PC-9 (cell line): ENCODE data around the gene CLCN1. TPM values are rescaled to one million over a fixed set of nuclear protein-coding genes. Genes with fewer than 3 reads are reported as not detected.
"Not testable (repeated sequence)": the region's sequence is repeated elsewhere in the genome, so short reads cannot be mapped to it uniquely, and the experiment has no call there.

Experiments used
- BruUV-seq: library from RNA; stranded (reverse); fragments of 400-500 nt; replicated peaks from 2 replicates; lab custom pipeline; 2021; lab: Mats Ljungman, UMichigan
- CTCF ChIA-PET: fragments of 300-600 bp; sonication (Branson Sonifier 250); formaldehyde crosslinking; loops from one replicate; lab custom pipeline; 2022; ENCODE audit warnings: antibody characterized with exemption; lab: Charles Lee
- POLR2A ChIA-PET: fragments of 300-600 bp; sonication (Branson Sonifier 250); formaldehyde crosslinking; loops from one replicate; lab custom pipeline; 2022; ENCODE audit warnings: antibody characterized with exemption; ENCODE audit not compliant: unreplicated experiment; lab: Charles Lee
- DNase-seq, 2 experiments: peaks; one replicate each; pipeline versions ENCODE4 v3.0.0 to v3.0.0-alpha.2; 2015 to 2022; ENCODE audit warnings: mixed read lengths in 1 of 2
- H2AFZ ChIP-seq: fragments of 200-600 bp; sonication (generic); 2 replicates; pipeline ENCODE4 v1.8.1; 2017; ENCODE audit warnings: antibody characterized with exemption
- H3F3A ChIP-seq: fragments of 200-600 bp; sonication (generic); 2 replicates; pipeline ENCODE4 v1.8.1; 2017; ENCODE audit warnings: antibody characterized with exemption, mild to moderate bottlenecking, low read depth; ENCODE audit not compliant: insufficient read depth
- H3K27ac ChIP-seq: fragments of 200-600 bp; sonication (generic); 2 replicates; pipeline ENCODE4 v1.6.1; 2016; ENCODE audit warnings: mixed run types
- H3K27me3 ChIP-seq: fragments of 200-600 bp; sonication (generic); 2 replicates; pipeline ENCODE4 v1.6.1; 2016; ENCODE audit warnings: low read depth, mixed run types; ENCODE audit not compliant: insufficient read depth
- H3K36me3 ChIP-seq: fragments of 200-600 bp; sonication (generic); 2 replicates; pipeline ENCODE4 v1.6.1; 2016; ENCODE audit warnings: low read depth, mixed run types
- H3K4me1 ChIP-seq: fragments of 200-600 bp; sonication (generic); replicated peaks from 2 replicates; pipeline ENCODE4 v1.6.1; 2016; ENCODE audit warnings: mixed run types; ENCODE audit not compliant: insufficient read depth
- H3K4me2 ChIP-seq: fragments of 200-600 bp; sonication (generic); 2 replicates; pipeline ENCODE4 v1.6.1; 2017; ENCODE audit warnings: mixed run types
- H3K4me3 ChIP-seq: fragments of 200-600 bp; sonication (generic); 2 replicates; pipeline ENCODE4 v1.6.1; 2016; ENCODE audit warnings: mixed run types
- H3K79me2 ChIP-seq: fragments of 200-600 bp; sonication (generic); 2 replicates; pipeline ENCODE4 v1.6.1; 2017; ENCODE audit warnings: low read depth, mixed run types
- H3K9me2 ChIP-seq: fragments of 200-600 bp; sonication (generic); 2 replicates; pipeline ENCODE4 v1.8.1; 2017; ENCODE audit warnings: mild to moderate bottlenecking; ENCODE audit not compliant: insufficient read depth
- H3K9me3 ChIP-seq: fragments of 200-600 bp; sonication (generic); 2 replicates; pipeline ENCODE4 v1.8.1; 2016; ENCODE audit warnings: low read depth; ENCODE audit not compliant: insufficient read depth
- H4K20me1 ChIP-seq: fragments of 200-600 bp; sonication (generic); 2 replicates; pipeline ENCODE4 v1.8.1; 2017; ENCODE audit not compliant: insufficient read depth
- EZH2 ChIP-seq: fragments of 200-600 bp; sonication (generic); IDR thresholded peaks from 2 replicates; pipeline ENCODE4 v1.8.0; 2017; ENCODE audit warnings: antibody characterized with exemption, low read depth
- intact Hi-C: fragments of 100-400 bp; cut with micrococcal nuclease; formaldehyde crosslinking; loops from one replicate; pipeline ENCODE4 v1.10.0; 2022; ENCODE audit not compliant: unreplicated experiment
- total RNA-seq: library from RNA; stranded (reverse); gene quantifications from 2 replicates; pipeline ENCODE4 v1.2.3, GENCODE V29; 2021
- TF ChIP-seq, protein P1 (sequence below): fragments of 200-600 bp; sonication (generic); conservative IDR thresholded peaks from 2 replicates; pipeline ENCODE4 v1.6.1; 2017; ENCODE audit warnings: mixed run types, antibody characterized with exemption, mild to moderate bottlenecking, moderate library complexity

Gene CLCN1
- total RNA-seq, 1 experiment from 2014 or later: not detected

DNA sequence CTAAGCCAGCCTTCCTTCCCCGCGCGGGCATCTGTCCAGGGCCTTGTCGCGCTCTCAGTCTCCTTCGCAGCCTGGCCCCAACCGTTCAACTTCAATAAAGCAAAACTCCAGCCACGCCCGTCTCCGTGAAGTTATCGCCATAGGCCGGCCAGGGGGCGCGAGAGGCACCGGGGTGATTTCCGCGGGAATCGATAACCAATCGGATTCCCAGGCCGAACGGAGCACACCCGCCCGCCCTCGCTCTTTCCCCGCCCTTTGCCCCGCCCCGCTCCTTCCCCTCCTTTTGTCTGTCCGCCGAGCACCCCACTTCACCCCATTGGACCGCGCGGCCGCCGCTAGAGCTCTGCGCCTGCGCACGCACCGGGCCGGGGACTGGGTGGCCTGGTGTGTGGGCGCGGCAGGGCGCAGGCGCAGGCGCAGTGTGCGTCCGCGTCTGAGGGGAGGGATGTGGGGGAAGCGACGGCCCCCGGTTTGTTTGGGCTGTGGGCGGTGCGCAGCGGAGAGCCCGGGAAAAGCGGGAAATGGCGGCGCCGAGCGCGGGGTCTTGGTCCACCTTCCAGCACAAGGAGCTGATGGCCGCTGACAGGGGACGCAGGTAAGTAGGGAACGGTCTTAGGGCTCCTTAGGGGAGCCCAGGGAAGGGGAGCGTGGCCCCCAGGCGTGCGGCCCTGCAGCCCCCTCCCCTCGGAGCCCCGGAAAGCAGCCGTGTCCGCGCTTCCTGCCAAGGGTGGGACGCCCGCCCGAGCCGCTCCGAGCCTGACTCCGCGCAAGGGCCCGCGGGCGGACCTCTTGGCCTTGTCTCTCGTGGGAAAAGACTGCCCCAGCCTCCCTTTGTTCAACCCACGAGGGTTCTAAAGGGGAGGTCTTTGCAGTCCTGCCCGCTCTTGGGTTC lies 27.7 kb upstream of the CLCN1 start, which contains the start of gene CASP2:
CASP2 (plus strand) TSS at position 417 of the 892 bp plus-strand sequence; CDS start at position 522, 105 bp downstream.
- TF ChIP-seq EZH2: no peak
- TF ChIP-seq, protein P1, sequence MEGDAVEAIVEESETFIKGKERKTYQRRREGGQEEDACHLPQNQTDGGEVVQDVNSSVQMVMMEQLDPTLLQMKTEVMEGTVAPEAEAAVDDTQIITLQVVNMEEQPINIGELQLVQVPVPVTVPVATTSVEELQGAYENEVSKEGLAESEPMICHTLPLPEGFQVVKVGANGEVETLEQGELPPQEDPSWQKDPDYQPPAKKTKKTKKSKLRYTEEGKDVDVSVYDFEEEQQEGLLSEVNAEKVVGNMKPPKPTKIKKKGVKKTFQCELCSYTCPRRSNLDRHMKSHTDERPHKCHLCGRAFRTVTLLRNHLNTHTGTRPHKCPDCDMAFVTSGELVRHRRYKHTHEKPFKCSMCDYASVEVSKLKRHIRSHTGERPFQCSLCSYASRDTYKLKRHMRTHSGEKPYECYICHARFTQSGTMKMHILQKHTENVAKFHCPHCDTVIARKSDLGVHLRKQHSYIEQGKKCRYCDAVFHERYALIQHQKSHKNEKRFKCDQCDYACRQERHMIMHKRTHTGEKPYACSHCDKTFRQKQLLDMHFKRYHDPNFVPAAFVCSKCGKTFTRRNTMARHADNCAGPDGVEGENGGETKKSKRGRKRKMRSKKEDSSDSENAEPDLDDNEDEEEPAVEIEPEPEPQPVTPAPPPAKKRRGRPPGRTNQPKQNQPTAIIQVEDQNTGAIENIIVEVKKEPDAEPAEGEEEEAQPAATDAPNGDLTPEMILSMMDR: no peak; the same call in 1 of the 2 replicates
- Histone ChIP-seq H3K27me3 (no peaks in the 10 kb centered on the region), H3K27ac (peak within 1 kb of the TSS; percentile 55), H2AFZ (peak within 1 kb of the TSS; percentile 71), H3K9me2 (no peaks in the 10 kb centered on the region), H4K20me1 (no peaks in the 10 kb centered on the region), H3K79me2 (peaks cover 65% of the 10 kb centered on the region), H3K9me3 (no peaks in the 10 kb centered on the region; the same call in 1 of the 2 replicates), H3K4me1 (peaks cover 60% of the 10 kb centered on the region), H3K4me2 (peak within 1 kb of the TSS; percentile 91), H3K36me3 (peaks cover 45% of the 10 kb centered on the region), H3F3A (peaks cover 38% of the 10 kb centered on the region), H3K4me3 (peak within 1 kb of the TSS; percentile 77)
- intact Hi-C loops: loop anchor here (1.0 to 2.0 kb wide), 3 partner anchors 48 to 121 kb away; partner anchors contain the start of gene EPHA1
- CTCF ChIA-PET: interaction anchor here (0.6 to 1.2 kb wide), 8 partner anchors 11 to 848 kb away, joined by 3 to 10 read pairs (median 5); partner anchors contain the start of gene GSTK1
- DNase-seq: peak; percentile 90 to 98
- no TSS peak for BruUV-seq
- POLR2A ChIA-PET: interaction anchor here (0.6 to 1.1 kb wide), 5 partner anchors 33 to 185 kb away, joined by 3 to 12 read pairs (median 3); no protein-coding TSS in a partner anchor

DNA sequence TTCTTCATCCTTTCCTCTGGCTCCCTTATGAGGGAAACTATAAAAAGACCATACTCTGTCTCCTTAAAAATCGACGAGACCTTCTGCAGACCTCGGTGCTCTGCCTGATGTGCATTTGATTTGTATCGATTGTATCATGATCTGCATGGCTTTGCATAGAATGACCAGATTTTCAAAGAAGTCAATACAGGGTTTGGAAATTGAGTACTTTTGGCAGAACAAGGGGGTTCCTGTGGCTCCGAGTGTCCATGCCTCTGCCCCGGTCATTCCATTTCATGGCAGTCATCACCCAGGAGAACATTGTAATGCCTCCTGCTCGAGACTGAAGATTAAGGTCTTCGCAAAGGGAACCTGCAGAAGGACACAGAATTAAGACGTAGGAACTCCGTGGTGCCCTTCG lies 27.1 kb upstream of the CLCN1 start:
- peak overlapping the region; percentile 71 for H2AFZ ChIP-seq
- peak overlapping the region; percentile 91 for H3K4me2 ChIP-seq
- H3F3A ChIP-seq: peaks cover 37% of the 10 kb centered on the region
- intact Hi-C loops: loop anchor here (1.0 to 2.0 kb wide), 3 partner anchors 49 to 120 kb away; partner anchors contain the start of gene EPHA1
- ChIA-PET POLR2A (interaction anchor here (0.7 kb wide), 1 partner anchor 84 kb away, joined by 3 read pairs; no protein-coding TSS in a partner anchor), CTCF (interaction anchor here (1.2 kb wide), 2 partner anchors 16 to 74 kb away, joined by 5 to 10 read pairs; no protein-coding TSS in a partner anchor)
- H4K20me1 ChIP-seq: no peaks in the 10 kb centered on the region
- no peaks in the 10 kb centered on the region for H3K9me2 ChIP-seq
- no peaks in the 10 kb centered on the region for H3K27me3 ChIP-seq
- TF ChIP-seq, protein P1: no peak
- no peak for TF ChIP-seq EZH2
- BruUV-seq: TSS peak; percentile 4
- peaks cover 65% of the 10 kb centered on the region for H3K79me2 ChIP-seq
- H3K9me3 ChIP-seq: no peaks in the 10 kb centered on the region; the same call in 1 of the 2 replicates
- peaks cover 51% of the 10 kb centered on the region for H3K36me3 ChIP-seq
- no peak for DNase-seq
- peak overlapping the region; percentile 70 for H3K4me3 ChIP-seq
- H3K27ac ChIP-seq: peak overlapping the region; percentile 55
- H3K4me1 ChIP-seq: peaks cover 53% of the 10 kb centered on the region

GRCh38 chr7:143289421-143289820 lies 26.5 kb upstream of the CLCN1 start:
- CTCF ChIA-PET: no interaction called here
- no peaks in the 10 kb centered on the region; the same call in 1 of the 2 replicates for H3K9me3 ChIP-seq
- H3K4me2 ChIP-seq: peak overlapping the region; percentile 91
- intact Hi-C loops: loop anchor here (2.0 kb wide), 1 partner anchor 119 kb away; the partner anchor contains the start of gene EPHA1
- POLR2A ChIA-PET: interaction anchor here (0.7 kb wide), 3 partner anchors 26 to 659 kb away, joined by 5 to 30 read pairs (median 27); partner anchors contain the start of gene GSTK1
- no peaks in the 10 kb centered on the region for H3K9me2 ChIP-seq
- H3K4me1 ChIP-seq: peaks cover 47% of the 10 kb centered on the region
- H3K4me3 ChIP-seq: peak overlapping the region; percentile 70
- H3F3A ChIP-seq: peaks cover 32% of the 10 kb centered on the region
- 0 out of 2 replicates have a peak overlapping the region, but pooled peaks have one; percentile 55 for H3K27ac ChIP-seq
- no peak for DNase-seq
- no peaks in the 10 kb centered on the region for H4K20me1 ChIP-seq
- peaks cover 51% of the 10 kb centered on the region for H3K36me3 ChIP-seq
- H3K79me2 ChIP-seq: peaks cover 69% of the 10 kb centered on the region
- no TSS peak for BruUV-seq
- no peaks in the 10 kb centered on the region for H3K27me3 ChIP-seq
- peak overlapping the region; percentile 71; the same call in 1 of the 2 replicates for H2AFZ ChIP-seq
- TF ChIP-seq, protein P1: no peak
- TF ChIP-seq EZH2: no peak

DNA sequence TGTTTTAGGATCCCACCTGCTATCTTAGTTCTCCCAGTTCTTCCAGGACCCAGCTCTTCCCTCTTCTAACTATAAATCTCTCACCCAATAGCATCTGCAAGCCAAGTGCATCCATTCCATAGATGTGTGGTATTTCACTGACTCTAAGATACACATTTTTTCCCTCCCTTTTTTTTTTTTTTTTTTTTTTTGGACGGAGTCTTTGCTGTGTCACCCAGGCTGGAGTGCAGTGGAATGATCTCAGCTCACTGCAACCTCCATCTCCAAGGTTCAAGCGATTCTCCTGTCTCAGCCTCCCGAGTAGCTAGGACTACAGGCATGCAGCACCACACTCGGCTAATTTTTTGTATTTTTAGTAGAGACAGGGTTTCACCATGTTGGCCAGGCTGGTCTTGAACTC lies 26.0 kb upstream of the CLCN1 start:
- H3K9me3 ChIP-seq, H3K27me3 ChIP-seq, DNase-seq, H2AFZ ChIP-seq, H4K20me1 ChIP-seq, CTCF ChIA-PET, H3K9me2 ChIP-seq, BruUV-seq: not testable (repeated sequence)
- Histone ChIP-seq H3K4me1 (peaks cover 45% of the 10 kb centered on the region), H3K79me2 (peaks cover 70% of the 10 kb centered on the region), H3F3A (peaks cover 28% of the 10 kb centered on the region), H3K4me2 (peak overlapping the region; percentile 91), H3K27ac (0 out of 2 replicates have a peak overlapping the region, but pooled peaks have one; percentile 55), H3K36me3 (peaks cover 51% of the 10 kb centered on the region), H3K4me3 (peak overlapping the region; percentile 70; the same call in 1 of the 2 replicates)
- POLR2A ChIA-PET: interaction anchor here (0.7 kb wide), 4 partner anchors 19 to 659 kb away, joined by 5 to 35 read pairs (median 28); partner anchors contain the start of gene GSTK1
- intact Hi-C loops: loop anchor here (2.0 kb wide), 1 partner anchor 119 kb away; the partner anchor contains the start of gene EPHA1
